ENCODE results near the gene IL1R1. TPM values are rescaled to one million over a fixed set of nuclear protein-coding genes. Genes with fewer than 3 reads are reported as not detected.

IL1R1 gene
- total RNA-seq, 1 donor from 2014 or later = 79.6 TPM

DNA sequence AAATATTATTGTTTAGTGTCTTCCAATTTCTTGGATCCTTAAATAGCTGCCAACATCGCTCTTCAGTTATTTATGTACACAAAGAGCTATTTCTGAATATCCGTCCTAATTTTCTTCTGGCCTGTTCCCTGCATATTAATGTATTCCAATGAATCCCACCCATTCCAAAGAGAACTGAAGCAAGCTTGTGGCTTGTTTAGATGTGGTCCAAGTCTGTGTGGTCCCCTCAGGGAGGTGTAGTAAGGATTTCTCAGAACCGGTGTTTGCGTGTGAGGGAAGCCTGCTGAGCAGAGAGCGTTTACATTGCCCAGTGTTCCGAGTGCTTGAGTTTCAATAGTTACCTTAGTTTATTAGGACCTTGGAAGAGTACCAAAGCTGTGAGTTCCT, 25.1 kb upstream of the IL1R1 start:
- no peak overlapping the region for H3K4me3 ChIP-seq
- DNase-seq (ENCODE audit: extremely low spot score in 2 of 2) = no peak
- no peak for TF ChIP-seq POLR2AphosphoS5 (IDR thresholded peaks at IDR 0.05; ENCODE audit: insufficient read depth in 1 of 2, low read depth in 1 of 2)
- TF ChIP-seq, protein P1, sequence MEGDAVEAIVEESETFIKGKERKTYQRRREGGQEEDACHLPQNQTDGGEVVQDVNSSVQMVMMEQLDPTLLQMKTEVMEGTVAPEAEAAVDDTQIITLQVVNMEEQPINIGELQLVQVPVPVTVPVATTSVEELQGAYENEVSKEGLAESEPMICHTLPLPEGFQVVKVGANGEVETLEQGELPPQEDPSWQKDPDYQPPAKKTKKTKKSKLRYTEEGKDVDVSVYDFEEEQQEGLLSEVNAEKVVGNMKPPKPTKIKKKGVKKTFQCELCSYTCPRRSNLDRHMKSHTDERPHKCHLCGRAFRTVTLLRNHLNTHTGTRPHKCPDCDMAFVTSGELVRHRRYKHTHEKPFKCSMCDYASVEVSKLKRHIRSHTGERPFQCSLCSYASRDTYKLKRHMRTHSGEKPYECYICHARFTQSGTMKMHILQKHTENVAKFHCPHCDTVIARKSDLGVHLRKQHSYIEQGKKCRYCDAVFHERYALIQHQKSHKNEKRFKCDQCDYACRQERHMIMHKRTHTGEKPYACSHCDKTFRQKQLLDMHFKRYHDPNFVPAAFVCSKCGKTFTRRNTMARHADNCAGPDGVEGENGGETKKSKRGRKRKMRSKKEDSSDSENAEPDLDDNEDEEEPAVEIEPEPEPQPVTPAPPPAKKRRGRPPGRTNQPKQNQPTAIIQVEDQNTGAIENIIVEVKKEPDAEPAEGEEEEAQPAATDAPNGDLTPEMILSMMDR (IDR thresholded peaks at IDR 0.05) = no peak
- TF ChIP-seq POLR2A (IDR thresholded peaks at IDR 0.05) = no peak
- H3K36me3 ChIP-seq = no peaks in the 10 kb centered on the region
- H3K9me3 ChIP-seq = no peaks in the 10 kb centered on the region
- intact Hi-C loops (cut with DNase I) = no loop called here
- no peaks in the 10 kb centered on the region for H3K27me3 ChIP-seq
- H3K4me1 ChIP-seq = peaks cover 16% of the 10 kb centered on the region
- peak overlapping the region; percentile 27 for H3K27ac ChIP-seq

DNA sequence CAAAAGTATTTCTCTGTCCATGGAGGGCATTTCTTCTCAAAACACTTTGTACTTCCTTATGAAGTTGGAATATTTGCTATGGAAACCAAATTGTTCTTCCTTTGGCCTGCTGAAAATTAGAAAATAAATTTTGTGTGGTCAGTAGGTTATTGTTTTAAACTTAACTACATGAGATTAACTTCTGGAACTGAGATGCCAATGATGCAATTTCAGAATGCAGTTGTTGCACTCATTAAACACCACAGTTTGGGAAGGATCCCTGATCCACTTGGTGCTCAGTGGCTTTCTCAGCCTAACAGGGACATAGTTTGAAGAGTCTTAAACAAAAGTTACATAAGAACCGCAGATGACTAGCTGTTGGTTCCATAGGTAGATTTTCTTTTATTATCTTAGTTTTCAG, 23.3 kb upstream of the IL1R1 start:
- no peak overlapping the region for H3K4me3 ChIP-seq
- H3K36me3 ChIP-seq = no peaks in the 10 kb centered on the region
- no peaks in the 10 kb centered on the region for H3K27me3 ChIP-seq
- H3K27ac ChIP-seq = no peak overlapping the region
- H3K9me3 ChIP-seq = no peaks in the 10 kb centered on the region
- DNase-seq (ENCODE audit: extremely low spot score in 2 of 2) = no peak
- TF ChIP-seq POLR2A (IDR thresholded peaks at IDR 0.05) = no peak
- TF ChIP-seq, protein P1 (IDR thresholded peaks at IDR 0.05) = no peak
- TF ChIP-seq POLR2AphosphoS5 (IDR thresholded peaks at IDR 0.05; ENCODE audit: insufficient read depth in 1 of 2, low read depth in 1 of 2) = no peak
- peaks cover 16% of the 10 kb centered on the region for H3K4me1 ChIP-seq
- intact Hi-C loops (cut with DNase I) = no loop called here

DNA sequence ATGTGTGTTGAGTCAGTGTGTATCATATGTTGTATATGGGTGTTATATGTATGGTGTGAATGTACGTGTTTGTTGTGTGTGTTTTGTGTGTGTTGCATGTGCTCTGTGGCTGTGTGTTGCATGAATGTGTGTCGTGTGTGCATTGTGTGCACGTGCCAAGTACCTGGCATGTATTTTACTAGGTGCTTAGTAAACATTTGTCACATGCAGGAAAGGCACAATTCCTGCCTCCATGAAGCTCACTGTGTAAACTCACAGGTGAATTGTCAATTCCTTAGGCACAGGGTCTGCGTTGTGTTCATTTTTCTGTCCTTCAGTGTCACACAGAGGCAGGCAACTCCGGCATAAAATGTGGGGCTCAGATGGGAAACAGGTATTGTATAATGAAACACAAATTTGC, 22.3 kb upstream of the IL1R1 start:
- TF ChIP-seq POLR2AphosphoS5 (IDR thresholded peaks at IDR 0.05; ENCODE audit: insufficient read depth in 1 of 2, low read depth in 1 of 2) (no peak), POLR2A (IDR thresholded peaks at IDR 0.05) (no peak)
- TF ChIP-seq, protein P1 (IDR thresholded peaks at IDR 0.05) = no peak
- intact Hi-C loops (cut with DNase I) = no loop called here

DNA sequence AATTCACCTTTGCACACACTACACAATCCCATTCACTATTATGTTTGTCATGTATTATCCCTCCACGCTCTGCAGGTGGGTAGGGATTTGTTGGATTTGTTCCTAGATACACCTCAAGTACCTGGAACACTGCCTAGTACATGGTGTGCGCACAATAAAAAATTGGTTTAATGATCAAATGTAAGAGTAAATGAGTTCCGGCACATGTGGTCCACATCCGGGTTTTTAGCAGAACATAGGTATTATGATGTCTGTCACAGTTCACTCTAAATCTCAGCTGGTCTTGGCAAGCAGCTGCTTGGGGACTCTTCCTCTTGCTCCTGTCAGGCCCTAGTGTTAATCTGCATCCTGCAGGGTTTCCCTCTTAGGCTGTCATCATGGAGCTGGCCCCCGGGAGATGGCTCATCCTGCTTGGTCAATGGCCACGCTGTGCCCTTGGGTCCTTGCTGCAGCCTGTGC, 21.8 kb upstream of the IL1R1 start:
- H3K9me3 ChIP-seq = no peaks in the 10 kb centered on the region
- TF ChIP-seq POLR2A (IDR thresholded peaks at IDR 0.05) (no peak), POLR2AphosphoS5 (IDR thresholded peaks at IDR 0.05; ENCODE audit: insufficient read depth in 1 of 2, low read depth in 1 of 2) (no peak)
- TF ChIP-seq, protein P1 (IDR thresholded peaks at IDR 0.05) = no peak
- H3K27ac ChIP-seq = no peak overlapping the region
- no peak overlapping the region for H3K4me3 ChIP-seq
- H3K36me3 ChIP-seq = no peaks in the 10 kb centered on the region
- H3K4me1 ChIP-seq = peaks cover 16% of the 10 kb centered on the region
- no peaks in the 10 kb centered on the region for H3K27me3 ChIP-seq
- DNase-seq (ENCODE audit: extremely low spot score in 2 of 2) = no peak
- intact Hi-C loops (cut with DNase I) = no loop called here

More for the DNA sequence above, 22.3 kb upstream of the IL1R1 start:
- Histone ChIP-seq H3K36me3 (no peaks in the 10 kb centered on the region), H3K27me3 (no peaks in the 10 kb centered on the region), H3K9me3 (no peaks in the 10 kb centered on the region), H3K4me1 (peaks cover 16% of the 10 kb centered on the region), H3K27ac (no peak overlapping the region), H3K4me3 (no peak overlapping the region)
- no peak for DNase-seq (ENCODE audit: extremely low spot score in 2 of 2)

DNA sequence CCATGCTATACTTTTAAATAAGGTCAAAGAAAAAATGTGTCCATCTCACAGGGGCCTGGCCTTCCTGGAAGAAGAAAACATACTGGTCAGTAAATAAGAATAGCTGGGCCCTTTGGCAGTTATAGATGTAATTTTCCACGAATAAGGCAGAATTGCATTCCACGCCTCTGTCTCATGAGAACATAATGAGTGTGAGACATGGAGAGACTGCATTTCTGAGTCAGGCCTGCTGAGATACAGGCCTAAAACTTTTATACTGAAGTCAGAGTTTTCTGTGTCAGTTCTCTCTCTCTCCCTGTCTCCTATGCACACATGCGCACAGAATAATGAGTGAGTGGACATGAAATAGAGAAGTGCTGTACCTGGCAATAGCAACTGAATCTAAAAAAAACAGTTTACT, 20.4 kb upstream of the IL1R1 start:
- Histone ChIP-seq H3K27ac (peak overlapping the region; percentile 75), H3K4me3 (no peak overlapping the region), H3K27me3 (no peaks in the 10 kb centered on the region), H3K36me3 (no peaks in the 10 kb centered on the region), H3K9me3 (no peaks in the 10 kb centered on the region), H3K4me1 (peaks cover 24% of the 10 kb centered on the region)
- intact Hi-C loops (cut with DNase I) = no loop called here
- no peak for DNase-seq (ENCODE audit: extremely low spot score in 2 of 2)
- TF ChIP-seq POLR2AphosphoS5 (IDR thresholded peaks at IDR 0.05; ENCODE audit: insufficient read depth in 1 of 2, low read depth in 1 of 2) (peak in 1 of 2 donors; percentile 45), POLR2A (IDR thresholded peaks at IDR 0.05) (no peak)
- TF ChIP-seq, protein P1 (IDR thresholded peaks at IDR 0.05) = no peak
